ENCODE results near the gene KMT2A. TPM values are rescaled to one million over a fixed set of nuclear protein-coding genes. Genes with fewer than 3 reads are reported as not detected.
"Not testable (repeated sequence)": the region's sequence is repeated elsewhere in the genome, so short reads cannot be mapped to it uniquely, and the experiment has no call there.

The KMT2A gene
- total RNA-seq, 1 donor from 2014 or later, result 20.4 TPM

GRCh38 chr11:118571701-118572060, 135.4 kb downstream of the KMT2A start:
- Histone ChIP-seq H3K4me3 (ENCODE audit: low read length in 3 of 3) (peak overlapping the region; percentile 94 to 95 (median 95)), H3K4me1 (ENCODE audit: control insufficient read depth in 3 of 3, insufficient read depth in 3 of 3, low read length in 3 of 3) (peaks cover 9 to 25% (median 16%) of the 10 kb centered on the region in 3 donors), H3K9ac (ENCODE audit: low read depth in 1 of 3, low read length in 3 of 3) (peak overlapping the region; percentile 24 to 100 (median 76)), H3K27ac (ENCODE audit: low read depth, low read length) (peak overlapping the region; percentile 98)
- H3K27me3 ChIP-seq (ENCODE audit: control insufficient read depth in 3 of 3, insufficient read depth in 3 of 3, low read length in 3 of 3); H3K9me3 ChIP-seq (ENCODE audit: control insufficient read depth in 3 of 3, low read length in 3 of 3); H3K36me3 ChIP-seq (ENCODE audit: control insufficient read depth in 3 of 3, insufficient read depth in 3 of 3, low read length in 3 of 3): not testable (repeated sequence)

DNA sequence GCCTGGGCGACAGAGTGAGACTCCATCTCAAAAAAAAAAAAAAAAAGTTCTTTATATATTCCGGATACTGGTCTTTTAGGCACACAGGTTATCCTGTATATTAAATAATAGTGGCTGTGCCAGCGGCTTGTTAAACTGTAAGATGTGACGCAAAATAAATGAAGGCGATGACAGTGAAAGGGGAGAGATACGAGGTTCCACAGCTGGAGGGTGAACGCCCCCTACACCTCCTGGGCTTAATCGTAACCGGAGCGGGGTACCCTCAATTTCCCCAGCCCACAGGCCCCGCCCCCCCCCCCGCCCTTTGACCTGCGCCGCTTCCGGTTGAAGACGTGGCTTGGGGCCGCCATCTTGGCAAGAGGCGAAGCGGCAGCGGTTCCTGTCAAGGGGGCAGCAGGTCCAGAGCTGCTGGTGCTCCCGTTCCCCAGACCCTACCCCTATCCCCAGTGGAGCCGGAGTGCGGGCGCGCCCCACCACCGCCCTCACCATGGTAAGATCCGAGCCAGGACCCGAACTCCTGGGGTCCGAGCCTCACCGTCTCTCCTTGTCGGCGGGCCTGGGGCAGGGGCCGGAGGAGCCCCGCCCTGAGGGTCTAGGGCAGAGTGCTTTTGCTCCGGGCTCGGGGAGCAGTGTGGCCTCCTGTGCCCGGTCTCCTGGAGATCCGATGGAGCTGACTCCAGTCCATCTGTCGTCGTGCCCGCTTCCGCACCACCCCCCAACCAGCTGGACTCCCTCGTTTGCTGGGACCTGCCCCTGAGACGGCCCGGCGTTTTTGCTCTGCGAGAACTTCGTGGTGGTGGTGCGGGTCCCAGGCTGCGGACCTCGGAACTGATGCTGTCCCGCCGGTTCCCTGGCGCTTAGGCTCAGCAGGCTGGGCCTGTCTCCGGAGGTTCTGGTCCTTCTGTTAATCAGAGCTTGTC, 136.0 kb downstream of the KMT2A start, which contains the start of gene ARCN1:
Gene ARCN1, plus strand, starts transcription at position 349 of the 920 bp plus-strand sequence. Its CDS starts 139 bp downstream, at position 488.
- Histone ChIP-seq H3K4me1 (ENCODE audit: control insufficient read depth in 3 of 3, insufficient read depth in 3 of 3, low read length in 3 of 3) (peaks cover 11 to 25% (median 20%) of the 10 kb centered on the region in 3 donors), H3K27ac (ENCODE audit: low read depth, low read length) (peak within 1 kb of the TSS; percentile 98), H3K4me3 (ENCODE audit: low read length in 3 of 3) (peak within 1 kb of the TSS; percentile 94 to 95 (median 95)), H3K9ac (ENCODE audit: low read depth in 1 of 3, low read length in 3 of 3) (peak within 1 kb of the TSS; percentile 98 to 100 (median 100)), H3K36me3 (ENCODE audit: control insufficient read depth in 3 of 3, insufficient read depth in 3 of 3, low read length in 3 of 3) (peaks cover 0 to 4% (median 0%) of the 10 kb centered on the region in 3 donors), H3K27me3 (ENCODE audit: control insufficient read depth in 3 of 3, insufficient read depth in 3 of 3, low read length in 3 of 3) (no peaks in the 10 kb centered on the region), H3K9me3 (ENCODE audit: control insufficient read depth in 3 of 3, low read length in 3 of 3) (no peaks in the 10 kb centered on the region)

- Histone ChIP-seq H3K9ac (ENCODE audit: low read depth in 1 of 3, low read length in 3 of 3) (peak overlapping the region; percentile 98 to 100 (median 100)), H3K27ac (ENCODE audit: low read depth, low read length) (peak overlapping the region; percentile 98), H3K27me3 (ENCODE audit: control insufficient read depth in 3 of 3, insufficient read depth in 3 of 3, low read length in 3 of 3) (no peaks in the 10 kb centered on the region), H3K9me3 (ENCODE audit: control insufficient read depth in 3 of 3, low read length in 3 of 3) (no peaks in the 10 kb centered on the region), H3K4me1 (ENCODE audit: control insufficient read depth in 3 of 3, insufficient read depth in 3 of 3, low read length in 3 of 3) (peaks cover 12 to 25% (median 24%) of the 10 kb centered on the region in 3 donors), H3K4me3 (ENCODE audit: low read length in 3 of 3) (peak overlapping the region; percentile 94 to 95 (median 95)), H3K36me3 (ENCODE audit: control insufficient read depth in 3 of 3, insufficient read depth in 3 of 3, low read length in 3 of 3) (peaks cover 0 to 4% (median 0%) of the 10 kb centered on the region in 3 donors)
Observed at GRCh38 chr11:118572981-118573550, 136.8 kb downstream of the KMT2A start.

DNA sequence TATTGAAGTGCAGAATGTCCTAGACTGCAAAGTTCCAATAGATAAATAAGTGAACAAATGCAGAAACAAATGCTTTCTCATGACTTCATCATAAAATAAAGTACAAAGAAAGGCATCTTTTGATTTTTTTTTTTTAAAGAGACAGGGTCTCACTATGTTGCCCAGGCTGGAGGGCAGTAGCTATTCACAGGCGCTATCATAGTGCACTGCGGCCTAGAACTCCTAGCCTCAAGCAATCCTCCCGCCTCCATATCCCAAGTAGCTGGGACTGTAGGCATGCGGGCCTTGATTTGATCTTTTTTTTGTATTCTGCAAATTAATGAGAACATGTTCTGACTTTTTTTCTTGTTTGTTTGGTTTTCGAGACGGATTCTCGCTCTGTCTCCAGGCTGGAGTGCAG, 138.3 kb downstream of the KMT2A start:
- Histone ChIP-seq H3K27ac (ENCODE audit: low read depth, low read length) (no peak overlapping the region), H3K27me3 (ENCODE audit: control insufficient read depth in 3 of 3, insufficient read depth in 3 of 3, low read length in 3 of 3) (no peaks in the 10 kb centered on the region), H3K36me3 (ENCODE audit: control insufficient read depth in 3 of 3, insufficient read depth in 3 of 3, low read length in 3 of 3) (peaks cover 0 to 4% (median 0%) of the 10 kb centered on the region in 3 donors), H3K4me1 (ENCODE audit: control insufficient read depth in 3 of 3, insufficient read depth in 3 of 3, low read length in 3 of 3) (peaks cover 12 to 25% (median 24%) of the 10 kb centered on the region in 3 donors), H3K9me3 (ENCODE audit: control insufficient read depth in 3 of 3, low read length in 3 of 3) (no peaks in the 10 kb centered on the region), H3K4me3 (ENCODE audit: low read length in 3 of 3) (peak overlapping the region in 1 of 3 donors; percentile 23), H3K9ac (ENCODE audit: low read depth in 1 of 3, low read length in 3 of 3) (no peak overlapping the region)

Other genes with a start within 250 kb of the KMT2A start
- gene JAML, start 211.5 kb upstream of the KMT2A start, total RNA-seq, result 6.8 TPM
- gene MPZL3, start 184.1 kb upstream of the KMT2A start, total RNA-seq, result 1.0 TPM
- gene MPZL2, start 172.2 kb upstream of the KMT2A start, total RNA-seq, result 1.0 TPM
- gene CD3E, start 131.8 kb upstream of the KMT2A start, total RNA-seq, result not detected
- gene CD3D, start 93.8 kb upstream of the KMT2A start, total RNA-seq, result not detected
- under 0.01 TPM for gene CD3G, start 92.1 kb upstream of the KMT2A start, total RNA-seq
- 21.4 TPM for gene UBE4A, start 76.9 kb upstream of the KMT2A start, total RNA-seq
- gene ATP5MG, start 34.9 kb upstream of the KMT2A start, total RNA-seq, result 79.9 TPM
- gene TTC36, start 91.0 kb downstream of the KMT2A start, total RNA-seq, result 1.0 TPM
- 8.9 TPM for gene TMEM25, start 94.7 kb downstream of the KMT2A start, total RNA-seq
- 26.6 TPM for gene IFT46, start 129.4 kb downstream of the KMT2A start, total RNA-seq
- gene ARCN1, start 135.9 kb downstream of the KMT2A start, total RNA-seq, result 61.1 TPM
- 54.8 TPM for gene PHLDB1, start 171.1 kb downstream of the KMT2A start, total RNA-seq
- gene TREH, start 243.2 kb downstream of the KMT2A start, total RNA-seq, result 0.52 TPM